Peyer's patch (tissue), 4 donors: ENCODE results near the gene ATP11B.

Experiments used
- POLR2A ChIP-seq, 2 donors: fragments of 450-650 bp; IDR thresholded peaks; one replicate each; pipeline ENCODE4 v1.5.1; 2017; ENCODE audit warnings: antibody characterized with exemption in 2 of 2, mild to moderate bottlenecking in 2 of 2, moderate library complexity in 2 of 2
- TF ChIP-seq, protein P1 (sequence below), 6 experiments: fragments of 450-650 bp in 4 of 6; fragments of 200-600 bp in 2 of 6; sonication (generic) in 1 of 6; IDR thresholded peaks; one replicate each; pipeline ENCODE4 v1.5.1; 2017 to 2019; ENCODE audit warnings: antibody characterized with exemption in 6 of 6, mild to moderate bottlenecking in 3 of 6, moderate library complexity in 1 of 6

GRCh38 chr3:182809531-182809930, 16.2 kb downstream of the ATP11B start:
- TF ChIP-seq, protein P1, sequence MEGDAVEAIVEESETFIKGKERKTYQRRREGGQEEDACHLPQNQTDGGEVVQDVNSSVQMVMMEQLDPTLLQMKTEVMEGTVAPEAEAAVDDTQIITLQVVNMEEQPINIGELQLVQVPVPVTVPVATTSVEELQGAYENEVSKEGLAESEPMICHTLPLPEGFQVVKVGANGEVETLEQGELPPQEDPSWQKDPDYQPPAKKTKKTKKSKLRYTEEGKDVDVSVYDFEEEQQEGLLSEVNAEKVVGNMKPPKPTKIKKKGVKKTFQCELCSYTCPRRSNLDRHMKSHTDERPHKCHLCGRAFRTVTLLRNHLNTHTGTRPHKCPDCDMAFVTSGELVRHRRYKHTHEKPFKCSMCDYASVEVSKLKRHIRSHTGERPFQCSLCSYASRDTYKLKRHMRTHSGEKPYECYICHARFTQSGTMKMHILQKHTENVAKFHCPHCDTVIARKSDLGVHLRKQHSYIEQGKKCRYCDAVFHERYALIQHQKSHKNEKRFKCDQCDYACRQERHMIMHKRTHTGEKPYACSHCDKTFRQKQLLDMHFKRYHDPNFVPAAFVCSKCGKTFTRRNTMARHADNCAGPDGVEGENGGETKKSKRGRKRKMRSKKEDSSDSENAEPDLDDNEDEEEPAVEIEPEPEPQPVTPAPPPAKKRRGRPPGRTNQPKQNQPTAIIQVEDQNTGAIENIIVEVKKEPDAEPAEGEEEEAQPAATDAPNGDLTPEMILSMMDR (IDR thresholded peaks at IDR 0.05): no peak
- TF ChIP-seq POLR2A (IDR thresholded peaks at IDR 0.05): no peak
